HepG2 (cell line): ENCODE data around the gene UGP2. TPM values are rescaled to one million over a fixed set of nuclear protein-coding genes. Genes with fewer than 3 reads are reported as not detected.

ENCODE experiments used
- ATAC-seq: fragments of 200-7000 bp; cut with Tn5 transposase; 3 replicates; pipeline ENCODE4 v1.9.1; 2020; ENCODE audit warnings: mild to moderate bottlenecking, moderate library complexity
- BruUV-seq: library from RNA; stranded (reverse); fragments of 400-500 nt; replicated peaks from 2 replicates; lab custom pipeline; 2021; lab: Mats Ljungman, UMichigan
- CTCF ChIA-PET: fragments of 300-600 bp; formaldehyde crosslinking; extraction: SDS; loops from one replicate; lab custom pipeline; 2021; ENCODE audit warnings: low total read pairs, inconsistent platforms, low intra/inter-chr PET ratio; lab: Yijun Ruan, JAX
- POLR2A ChIA-PET: fragments of 350-600 bp; sonication (Branson Sonifier 250); formaldehyde crosslinking; loops from one replicate; lab custom pipeline; 2020; ENCODE audit warnings: antibody characterized with exemption, inconsistent platforms; lab: Yijun Ruan, JAX
- DNase-seq: peaks from one replicate; pipeline ENCODE4 v3.0.0-alpha.2; 2015; ENCODE audit warnings: low spot score
- FAIRE-seq: peaks from 3 replicates; lab custom pipeline; 2011; peaks lifted over from hg19 to GRCh38; lab: Jason Lieb, UNC
- H2AFZ ChIP-seq: one replicate; pipeline ENCODE4 v1.6.1; 2011; ENCODE audit warnings: low read length, inconsistent platforms
- H3K27ac ChIP-seq: fragments of 300-600 bp; 3 replicates; pipeline ENCODE4 v1.8.0; 2011; ENCODE audit warnings: mixed run types, mild to moderate bottlenecking, mixed read lengths, low read length, inconsistent platforms; ENCODE audit not compliant: insufficient read depth; ENCODE audit errors: extremely low read length
- H3K27me3 ChIP-seq, 2 experiments: fragments of 200-600 bp in 1 of 2; 2 replicates in 1 of 2; 3 replicates in 1 of 2; pipeline versions ENCODE4 v1.6.0 to v1.8.0; 2011; ENCODE audit warnings: low read length in 2 of 2, mild to moderate bottlenecking in 2 of 2, moderate library complexity in 2 of 2, inconsistent platforms in 1 of 2; ENCODE audit not compliant: insufficient read depth in 2 of 2, control insufficient read depth in 1 of 2
- H3K36me3 ChIP-seq, 2 experiments: fragments of 200-600 bp in 1 of 2; replicated peaks in 1 of 2; 2 replicates in 1 of 2; 3 replicates in 1 of 2; pipeline versions ENCODE4 v1.5.1 to v1.8.0; 2011; ENCODE audit warnings: low read length in 2 of 2, inconsistent platforms in 1 of 2; ENCODE audit not compliant: insufficient read depth in 2 of 2, control insufficient read depth in 1 of 2
- H3K4me1 ChIP-seq: 2 replicates; pipeline ENCODE4 v1.5.1; 2012; ENCODE audit warnings: low read length, inconsistent platforms; ENCODE audit not compliant: insufficient read depth
- H3K4me2 ChIP-seq: 2 replicates; pipeline ENCODE4 v1.6.0; 2011; ENCODE audit warnings: low read depth, low read length, inconsistent platforms
- H3K4me3 ChIP-seq, 3 experiments: fragments of 200-600 bp in 1 of 3; sonication (generic), shearing (Covaris generic) in 1 of 3; replicated peaks in 1 of 3; 2 replicates each; pipeline ENCODE4 v1.5.1; 2011 to 2016; ENCODE audit warnings: low read length in 3 of 3, inconsistent platforms in 2 of 3, low read depth in 2 of 3, mild to moderate bottlenecking in 2 of 3, control low read depth in 1 of 3, mixed read lengths in 1 of 3; ENCODE audit not compliant: insufficient read depth in 1 of 3
- H3K79me2 ChIP-seq: one replicate; pipeline ENCODE4 v1.6.1; 2011; ENCODE audit warnings: low read length, inconsistent platforms; ENCODE audit not compliant: insufficient read depth
- H3K9ac ChIP-seq: 2 replicates; pipeline ENCODE4 v1.6.0; 2011; ENCODE audit warnings: mild to moderate bottlenecking, low read depth, low read length, inconsistent platforms; ENCODE audit not compliant: insufficient read depth
- H3K9me3 ChIP-seq: 2 replicates; pipeline ENCODE4 v1.5.1; 2012; ENCODE audit warnings: mild to moderate bottlenecking, low read length
- H4K20me1 ChIP-seq: 2 replicates; pipeline ENCODE4 v1.6.0; 2011; ENCODE audit warnings: inconsistent platforms, mild to moderate bottlenecking, low read length, moderate library complexity; ENCODE audit not compliant: insufficient read depth
- ATF7 ChIP-seq, 2 experiments: fragments of 450-650 bp in 1 of 2; sonication (generic) in 1 of 2; formaldehyde crosslinking in 1 of 2; IDR thresholded peaks; 2 replicates each; pipeline versions ENCODE4 v1.4.0 to v1.6.1; 2016 to 2020; ENCODE audit warnings: antibody characterized with exemption in 1 of 2, mild to moderate bottlenecking in 1 of 2, missing genetic modification reagents in 1 of 2
- RARG ChIP-seq: sonication (generic); formaldehyde crosslinking; IDR thresholded peaks from 2 replicates; pipeline ENCODE4 v1.4.0; 2020; ENCODE audit warnings: low read depth, mild to moderate bottlenecking, missing genetic modification reagents
- RNF2 ChIP-seq: fragments of 450-650 bp; conservative IDR thresholded peaks from 2 replicates; pipeline ENCODE4 v1.6.1; 2016; ENCODE audit warnings: low read depth
- ZFAT ChIP-seq: sonication (generic); formaldehyde crosslinking; conservative IDR thresholded peaks from 2 replicates; pipeline ENCODE4 v1.8.1; 2023; ENCODE audit warnings: missing genetic modification reagents, inconsistent platforms
- ZFY ChIP-seq: sonication (generic); formaldehyde crosslinking; IDR thresholded peaks from 2 replicates; pipeline ENCODE4 v1.4.0; 2020; ENCODE audit warnings: missing genetic modification reagents
- ZNF234 ChIP-seq: sonication (generic); formaldehyde crosslinking; conservative IDR thresholded peaks from 2 replicates; pipeline ENCODE4 v1.5.1; 2020; ENCODE audit warnings: mild to moderate bottlenecking, missing genetic modification reagents
- ZNF317 ChIP-seq: sonication (generic); formaldehyde crosslinking; IDR thresholded peaks from 2 replicates; pipeline ENCODE4 v1.5.0; 2020; ENCODE audit warnings: mild to moderate bottlenecking, missing genetic modification reagents
- WGBS: methylation state at CpG from one replicate; pipeline ENCODE4 v1.1.6; 2017; ENCODE audit warnings: low lambda C conversion rate; 5-methylcytosine and 5-hydroxymethylcytosine counted together
- in situ Hi-C: cut with HindIII; loops from 2 replicates; pipeline ENCODE4 v1.10.0; 2017; ENCODE audit warnings: low pct_unique_long_range_greater_than_20kb; ENCODE audit not compliant: extremely low pct_ligation_motif_present
- intact Hi-C: fragments of 100-400 bp; cut with micrococcal nuclease; formaldehyde crosslinking; loops from one replicate; pipeline ENCODE4 v1.10.0; 2022; ENCODE audit not compliant: unreplicated experiment
- polyA plus RNA-seq, 8 experiments: library from polyadenylated mRNA; depleted of rRNA in 3 of 8; stranded (reverse) in 7 of 8; unstranded in 1 of 8; fragments of >200 nt; fragmentation: Illumina TruSeq in 4 of 8; extraction: Trizol in 4 of 8; gene quantifications; 2 replicates each; pipeline versions ENCODE4 v1.2.1 to v1.2.3, GENCODE V29; 2011 to 2016; ENCODE audit warnings: low read depth in 4 of 8, missing spikeins in 1 of 8, mixed read lengths in 1 of 8; ENCODE audit not compliant: insufficient read depth in 1 of 8
- total RNA-seq, 5 experiments: library from RNA; depleted of rRNA; stranded (reverse); fragments of >200 nt; fragmentation: Illumina TruSeq; extraction: Trizol; gene quantifications; 2 replicates each; pipeline ENCODE4 v1.2.3, GENCODE V29; 2016; ENCODE audit warnings: low read depth in 1 of 5
- TF ChIP-seq, protein P1 (sequence below): sonication (generic); formaldehyde crosslinking; IDR thresholded peaks from 2 replicates; pipeline ENCODE4 v1.5.1; 2020; ENCODE audit warnings: missing genetic modification reagents, mild to moderate bottlenecking, borderline replicate concordance

Gene UGP2
- total and polyA plus RNA-seq, 2 of the 13 experiments (the other 11 are each of a cell fraction or from before 2014, with no cell fraction given), result 96.0 to 134 TPM

DNA sequence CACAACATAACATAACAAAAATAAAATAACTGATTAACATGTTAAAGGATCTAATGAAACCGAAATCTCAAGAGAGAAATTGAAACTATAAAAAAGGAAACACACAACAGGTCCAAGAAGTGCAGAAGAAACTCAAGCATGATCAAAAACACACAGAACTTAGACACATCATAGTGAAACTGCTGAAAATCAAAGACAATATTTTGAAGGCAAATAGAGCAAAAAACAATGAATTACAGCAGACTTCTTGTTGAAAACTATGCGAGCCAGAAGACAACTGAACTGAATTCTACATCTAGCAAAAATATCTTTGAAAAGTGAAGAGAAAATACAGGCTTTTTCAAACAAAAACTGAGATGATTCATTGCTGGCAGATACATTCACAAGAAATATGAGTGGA is 61.3 kb downstream of the UGP2 start:
- Histone ChIP-seq H3K36me3 (peaks cover 22 to 75% of the 10 kb centered on the region in 2 experiments), H3K27me3 (no peaks in the 10 kb centered on the region), H3K9ac (no peak overlapping the region), H3K4me1 (peaks cover 9% of the 10 kb centered on the region; the same call in 1 of the 2 replicates), H2AFZ (no peak overlapping the region), H3K27ac (no peak overlapping the region), H3K9me3 (no peaks in the 10 kb centered on the region), H3K4me2 (no peak overlapping the region), H3K79me2 (peaks cover 14% of the 10 kb centered on the region), H3K4me3 (no peak overlapping the region), H4K20me1 (peaks cover 6% of the 10 kb centered on the region; the same call in 1 of the 2 replicates)
- TF ChIP-seq ZFAT (CRISPR knock-in tag), result no peak
- no peak for TF ChIP-seq ZNF234
- no peak for TF ChIP-seq RARG (CRISPR knock-in tag)
- TF ChIP-seq ATF7 (IDR thresholded peaks at IDR 0.05), result peak; percentile 1; the same call in 1 of the 2 replicates
- TF ChIP-seq ATF7 (CRISPR knock-in tag; IDR thresholded peaks at IDR 0.05), result no peak
- TF ChIP-seq ZFY (CRISPR knock-in tag), result no peak
- no peak for TF ChIP-seq RNF2
- peak; percentile 100 for TF ChIP-seq ZNF317
- TF ChIP-seq, protein P1, sequence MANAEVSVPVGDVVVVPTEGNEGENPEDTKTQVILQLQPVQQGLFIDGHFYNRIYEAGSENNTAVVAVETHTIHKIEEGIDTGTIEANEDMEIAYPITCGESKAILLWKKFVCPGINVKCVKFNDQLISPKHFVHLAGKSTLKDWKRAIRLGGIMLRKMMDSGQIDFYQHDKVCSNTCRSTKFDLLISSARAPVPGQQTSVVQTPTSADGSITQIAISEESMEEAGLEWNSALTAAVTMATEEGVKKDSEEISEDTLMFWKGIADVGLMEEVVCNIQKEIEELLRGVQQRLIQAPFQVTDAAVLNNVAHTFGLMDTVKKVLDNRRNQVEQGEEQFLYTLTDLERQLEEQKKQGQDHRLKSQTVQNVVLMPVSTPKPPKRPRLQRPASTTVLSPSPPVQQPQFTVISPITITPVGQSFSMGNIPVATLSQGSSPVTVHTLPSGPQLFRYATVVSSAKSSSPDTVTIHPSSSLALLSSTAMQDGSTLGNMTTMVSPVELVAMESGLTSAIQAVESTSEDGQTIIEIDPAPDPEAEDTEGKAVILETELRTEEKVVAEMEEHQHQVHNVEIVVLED (CRISPR knock-in tag), result no peak
- intact Hi-C loops, result no loop called here
- POLR2A ChIA-PET, result no interaction called here
- in situ Hi-C loops, result no loop called here
- WGBS, result 92% methylated on average over 2 of the region's 2 CpGs
- CTCF ChIA-PET, result no interaction called here
- FAIRE-seq (no peak), DNase-seq (no peak), ATAC-seq (no peak)
- BruUV-seq, result no TSS peak
